ENCODE measurements around the gene SLC49A3.

SLC49A3 gene

DNA sequence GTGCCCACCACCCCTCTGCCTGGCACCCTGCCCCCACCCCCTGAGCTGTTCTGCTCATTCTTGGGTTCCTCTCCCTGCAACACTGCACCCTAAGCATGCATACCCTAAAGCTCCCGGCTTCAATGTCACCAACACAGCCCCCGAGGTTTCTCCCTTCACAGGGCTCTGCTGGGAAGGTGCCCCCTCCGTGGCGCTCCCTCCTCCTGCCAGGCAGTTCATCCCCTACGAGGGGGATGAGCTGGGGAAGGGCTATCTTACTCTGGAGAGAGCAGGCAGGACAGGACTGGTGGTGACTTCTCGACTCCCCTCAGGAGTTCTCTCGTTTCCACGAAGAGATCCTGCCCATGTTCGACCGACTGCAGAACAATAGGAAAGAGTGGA, 21.4 kb downstream of the SLC49A3 start:
- Histone ChIP-seq H2AFZ (ENCODE audit: insufficient read depth, low read length, poor library complexity) (no peak overlapping the region), H4K12ac (ENCODE audit: low read depth, low read length) (no peak overlapping the region), H2BK5ac (ENCODE audit: low read depth, low read length, poor library complexity) (no peak overlapping the region), H3K27ac (ENCODE audit: low read depth, low read length) (no peak overlapping the region), H2BK120ac (ENCODE audit: insufficient read depth, low read length, poor library complexity) (no peak overlapping the region), H3K4ac (ENCODE audit: low read depth, low read length) (no peak overlapping the region), H3K27me3 (ENCODE audit: insufficient read depth, low read length) (no peaks in the 10 kb centered on the region), H4K8ac (ENCODE audit: low read depth, low read length) (no peak overlapping the region), H2BK12ac (ENCODE audit: low read length) (no peak overlapping the region), H3K23ac (ENCODE audit: low read length) (no peak overlapping the region), H3K14ac (ENCODE audit: low read length) (no peak overlapping the region), H3K36me3 (ENCODE audit: control insufficient read depth in 1 of 2, insufficient read depth in 2 of 2, low read length in 2 of 2) (peaks cover 12 to 16% of the 10 kb centered on the region in 2 experiments), H3K18ac (ENCODE audit: low read length) (no peak overlapping the region), H3K79me1 (ENCODE audit: low read length) (peaks cover 3% of the 10 kb centered on the region), H4K91ac (ENCODE audit: low read depth, low read length) (no peak overlapping the region), H3K4me1 (ENCODE audit: control insufficient read depth in 1 of 2, insufficient read depth in 2 of 2, low read length in 2 of 2) (peaks cover 3 to 6% of the 10 kb centered on the region in 2 experiments), H3K79me2 (ENCODE audit: control insufficient read depth, insufficient read depth, low read length, poor library complexity) (peaks cover 4% of the 10 kb centered on the region), H3K4me3 (ENCODE audit: low read depth, low read length) (no peak overlapping the region), H3K9me3 (ENCODE audit: insufficient read depth, low read depth, low read length) (no peaks in the 10 kb centered on the region), H3K4me2 (ENCODE audit: low read length) (no peak overlapping the region), H3K9ac (ENCODE audit: low read length) (no peak overlapping the region), H2AK5ac (ENCODE audit: low read length) (no peak overlapping the region)
- WGBS (ENCODE audit: extremely low coverage, insufficient coverage, insufficient read length): no CpG with 5 or more reads among the region's 10 CpGs
- no peak for DNase-seq

DNA sequence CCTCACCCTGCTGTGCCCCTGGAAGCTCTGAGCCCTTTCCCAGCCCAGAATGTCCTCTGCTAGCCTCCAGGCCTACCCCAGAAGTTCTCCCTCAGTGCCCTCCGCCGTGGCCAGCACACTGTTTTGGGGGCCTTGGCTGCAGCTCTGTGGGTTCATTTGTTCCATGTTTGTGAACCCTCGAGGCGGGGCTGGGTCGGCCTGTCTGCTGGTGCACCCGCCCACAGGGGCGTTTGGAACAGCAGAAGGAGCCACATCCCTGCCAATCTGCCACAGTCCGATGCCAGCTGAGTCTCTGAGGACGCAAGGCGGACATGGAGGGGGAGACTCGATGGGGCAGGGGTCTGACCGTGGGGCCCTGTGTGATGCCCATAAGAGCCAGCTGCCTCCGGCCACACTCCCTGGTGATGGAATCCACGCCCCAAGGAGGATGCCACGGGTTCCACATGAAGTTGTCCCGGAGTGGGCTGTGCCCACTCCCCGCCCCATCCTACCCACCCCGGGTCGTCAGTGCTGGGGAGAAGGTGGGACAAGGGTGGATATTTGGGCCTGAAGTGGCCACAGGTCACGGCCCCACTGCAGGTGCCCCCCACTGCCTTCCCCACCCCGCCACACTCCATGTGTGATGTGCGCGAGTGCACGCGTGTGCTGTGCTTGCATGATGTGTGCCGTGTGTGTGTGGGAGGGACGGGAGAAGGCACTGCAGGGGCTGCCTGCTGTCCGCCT, 22.0 kb downstream of the SLC49A3 start:
- H3K9ac ChIP-seq (ENCODE audit: low read length): no peak overlapping the region
- H3K4me1 ChIP-seq (ENCODE audit: control insufficient read depth in 1 of 2, insufficient read depth in 2 of 2, low read length in 2 of 2): peaks cover 3 to 6% of the 10 kb centered on the region in 2 experiments
- no peak overlapping the region for H2BK120ac ChIP-seq (ENCODE audit: insufficient read depth, low read length, poor library complexity)
- H3K79me2 ChIP-seq (ENCODE audit: control insufficient read depth, insufficient read depth, low read length, poor library complexity): peaks cover 4% of the 10 kb centered on the region
- H2BK12ac ChIP-seq (ENCODE audit: low read length): no peak overlapping the region
- peaks cover 3% of the 10 kb centered on the region for H3K79me1 ChIP-seq (ENCODE audit: low read length)
- no peak overlapping the region for H2AFZ ChIP-seq (ENCODE audit: insufficient read depth, low read length, poor library complexity)
- no peak overlapping the region for H3K18ac ChIP-seq (ENCODE audit: low read length)
- peak overlapping the region; percentile 16 for H4K12ac ChIP-seq (ENCODE audit: low read depth, low read length)
- H3K27me3 ChIP-seq (ENCODE audit: insufficient read depth, low read length): no peaks in the 10 kb centered on the region
- no peak overlapping the region for H3K23ac ChIP-seq (ENCODE audit: low read length)
- H3K36me3 ChIP-seq (ENCODE audit: control insufficient read depth in 1 of 2, insufficient read depth in 2 of 2, low read length in 2 of 2): peaks cover 7 to 12% of the 10 kb centered on the region in 2 experiments
- H2AK5ac ChIP-seq (ENCODE audit: low read length): no peak overlapping the region
- no peak overlapping the region for H4K8ac ChIP-seq (ENCODE audit: low read depth, low read length)
- no CpG with 5 or more reads among the region's 28 CpGs for WGBS (ENCODE audit: extremely low coverage, insufficient coverage, insufficient read length)
- no peaks in the 10 kb centered on the region for H3K9me3 ChIP-seq (ENCODE audit: insufficient read depth, low read depth, low read length)
- H3K4me2 ChIP-seq (ENCODE audit: low read length): no peak overlapping the region
- H3K4ac ChIP-seq (ENCODE audit: low read depth, low read length): no peak overlapping the region
- DNase-seq: no peak
- no peak overlapping the region for H3K27ac ChIP-seq (ENCODE audit: low read depth, low read length)
- no peak overlapping the region for H4K91ac ChIP-seq (ENCODE audit: low read depth, low read length)
- no peak overlapping the region for H3K4me3 ChIP-seq (ENCODE audit: low read depth, low read length)
- no peak overlapping the region for H3K14ac ChIP-seq (ENCODE audit: low read length)
- no peak overlapping the region for H2BK5ac ChIP-seq (ENCODE audit: low read depth, low read length, poor library complexity)

DNA sequence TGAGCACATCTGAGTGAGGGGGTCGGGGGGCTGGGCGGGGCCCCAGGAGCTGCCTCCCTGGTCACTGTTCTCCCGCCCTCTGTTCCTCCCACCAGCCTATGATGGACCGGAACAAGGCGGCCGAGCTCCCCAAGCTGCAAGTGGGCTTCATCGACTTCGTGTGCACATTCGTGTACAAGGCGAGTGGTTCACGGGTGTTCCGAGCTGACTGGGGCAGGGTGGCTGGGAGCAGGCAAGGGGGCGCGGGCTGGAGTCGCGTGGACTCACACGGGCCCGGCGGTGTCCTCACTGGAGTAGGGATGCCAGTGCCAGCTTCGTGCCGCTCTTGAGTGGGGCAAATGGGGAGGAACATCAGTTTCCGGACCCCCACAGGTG, 22.5 kb downstream of the SLC49A3 start:
- Histone ChIP-seq H2BK120ac (ENCODE audit: insufficient read depth, low read length, poor library complexity) (no peak overlapping the region), H3K23ac (ENCODE audit: low read length) (no peak overlapping the region), H3K18ac (ENCODE audit: low read length) (no peak overlapping the region), H3K79me1 (ENCODE audit: low read length) (peaks cover 3% of the 10 kb centered on the region), H2AK5ac (ENCODE audit: low read length) (no peak overlapping the region), H4K12ac (ENCODE audit: low read depth, low read length) (peak overlapping the region; percentile 16), H3K4me3 (ENCODE audit: low read depth, low read length) (no peak overlapping the region), H3K4me1 (ENCODE audit: control insufficient read depth in 1 of 2, insufficient read depth in 2 of 2, low read length in 2 of 2) (peaks cover 3 to 6% of the 10 kb centered on the region in 2 experiments), H3K79me2 (ENCODE audit: control insufficient read depth, insufficient read depth, low read length, poor library complexity) (peaks cover 4% of the 10 kb centered on the region), H3K27me3 (ENCODE audit: insufficient read depth, low read length) (no peaks in the 10 kb centered on the region), H3K9me3 (ENCODE audit: insufficient read depth, low read depth, low read length) (no peaks in the 10 kb centered on the region), H3K36me3 (ENCODE audit: control insufficient read depth in 1 of 2, insufficient read depth in 2 of 2, low read length in 2 of 2) (peaks cover 2 to 6% of the 10 kb centered on the region in 2 experiments), H4K8ac (ENCODE audit: low read depth, low read length) (no peak overlapping the region), H3K27ac (ENCODE audit: low read depth, low read length) (no peak overlapping the region), H2AFZ (ENCODE audit: insufficient read depth, low read length, poor library complexity) (no peak overlapping the region), H3K9ac (ENCODE audit: low read length) (no peak overlapping the region), H4K91ac (ENCODE audit: low read depth, low read length) (no peak overlapping the region), H3K4me2 (ENCODE audit: low read length) (no peak overlapping the region), H3K14ac (ENCODE audit: low read length) (no peak overlapping the region), H2BK5ac (ENCODE audit: low read depth, low read length, poor library complexity) (no peak overlapping the region), H2BK12ac (ENCODE audit: low read length) (no peak overlapping the region), H3K4ac (ENCODE audit: low read depth, low read length) (no peak overlapping the region)
- no peak for DNase-seq
- WGBS (ENCODE audit: extremely low coverage, insufficient coverage, insufficient read length): no CpG with 5 or more reads among the region's 22 CpGs

GRCh38 chr4:665751-666435, 23.1 kb downstream of the SLC49A3 start:
- no peak overlapping the region for H3K14ac ChIP-seq (ENCODE audit: low read length)
- H3K36me3 ChIP-seq (ENCODE audit: control insufficient read depth in 1 of 2, insufficient read depth in 2 of 2, low read length in 2 of 2): peaks cover 0 to 2% of the 10 kb centered on the region in 2 experiments
- no peak overlapping the region for H3K23ac ChIP-seq (ENCODE audit: low read length)
- H2BK120ac ChIP-seq (ENCODE audit: insufficient read depth, low read length, poor library complexity): no peak overlapping the region
- no peak for DNase-seq
- no peak overlapping the region for H3K18ac ChIP-seq (ENCODE audit: low read length)
- no peak overlapping the region for H4K91ac ChIP-seq (ENCODE audit: low read depth, low read length)
- peaks cover 4% of the 10 kb centered on the region for H3K79me2 ChIP-seq (ENCODE audit: control insufficient read depth, insufficient read depth, low read length, poor library complexity)
- H2BK12ac ChIP-seq (ENCODE audit: low read length): no peak overlapping the region
- H3K4me2 ChIP-seq (ENCODE audit: low read length): no peak overlapping the region
- H3K9ac ChIP-seq (ENCODE audit: low read length): no peak overlapping the region
- H4K12ac ChIP-seq (ENCODE audit: low read depth, low read length): no peak overlapping the region
- no peak overlapping the region for H2AFZ ChIP-seq (ENCODE audit: insufficient read depth, low read length, poor library complexity)
- H3K4me1 ChIP-seq (ENCODE audit: control insufficient read depth in 1 of 2, insufficient read depth in 2 of 2, low read length in 2 of 2): peaks cover 3 to 6% of the 10 kb centered on the region in 2 experiments
- H3K27ac ChIP-seq (ENCODE audit: low read depth, low read length): no peak overlapping the region
- H3K9me3 ChIP-seq (ENCODE audit: insufficient read depth, low read depth, low read length): no peaks in the 10 kb centered on the region
- no peak overlapping the region for H2BK5ac ChIP-seq (ENCODE audit: low read depth, low read length, poor library complexity)
- no CpG with 5 or more reads among the region's 22 CpGs for WGBS (ENCODE audit: extremely low coverage, insufficient coverage, insufficient read length)
- no peak overlapping the region for H4K8ac ChIP-seq (ENCODE audit: low read depth, low read length)
- H3K4me3 ChIP-seq (ENCODE audit: low read depth, low read length): no peak overlapping the region
- no peak overlapping the region for H2AK5ac ChIP-seq (ENCODE audit: low read length)
- H3K27me3 ChIP-seq (ENCODE audit: insufficient read depth, low read length): no peaks in the 10 kb centered on the region
- peaks cover 3% of the 10 kb centered on the region for H3K79me1 ChIP-seq (ENCODE audit: low read length)
- no peak overlapping the region for H3K4ac ChIP-seq (ENCODE audit: low read depth, low read length)

All from trophoblast cell (in vitro differentiated cells and primary cell).